ENCODE results near the gene CNNM4. TPM values are rescaled to one million over a fixed set of nuclear protein-coding genes. Genes with fewer than 3 reads are reported as not detected.

The CNNM4 gene
- polyA plus RNA-seq, 2 of the 4 experiments (the other 2 are of a cell fraction) = 8.8 to 11.2 TPM

GRCh38 chr2:96819128-96819875 is 58.6 kb downstream of the CNNM4 start:
- peaks cover 39% of the 10 kb centered on the region for H3K4me1 ChIP-seq
- POLR2A ChIA-PET = no interaction called here
- CTCF ChIA-PET = interaction anchor here (0.9 to 3.7 kb wide), 9 partner anchors 9 to 294 kb away, joined by 3 to 18 read pairs (median 4); partner anchors contain the start of genes ANKRD36 and ANKRD39

GRCh38 chr2:96819876-96820511 is 59.3 kb downstream of the CNNM4 start:
- CTCF ChIA-PET = interaction anchor here (0.9 to 3.7 kb wide), 7 partner anchors 12 to 293 kb away, joined by 3 to 18 read pairs (median 5); partner anchors contain the start of genes ANKRD36 and ANKRD39
- POLR2A ChIA-PET = no interaction called here
- ATAC-seq (no peak), DNase-seq (ENCODE audit: low read depth in 1 of 2, low spot score in 1 of 2) (no peak), FAIRE-seq (no peak)
- TF ChIP-seq SMC3 (IDR thresholded peaks at IDR 0.05) (no peak), RAD21 (conservative IDR thresholded peaks at IDR 0.05 in 1 of 2, IDR thresholded peaks at IDR 0.05 in 1 of 2) (peak in 1 of 2 experiments; percentile 8; a peak in 1 of 5 replicates)
- Histone ChIP-seq H3K4me2 (peak overlapping the region; percentile 81; the same call in 1 of the 3 replicates), H3K4me1 (peaks cover 42% of the 10 kb centered on the region), H3K27ac (no peak overlapping the region), H3K9me3 (no peaks in the 10 kb centered on the region), H3K4me3 (no peak overlapping the region)
- 94% methylated on average over 12 of the region's 12 CpGs for WGBS (ENCODE audit: missing lambda C conversion rate)

More at GRCh38 chr2:96819128-96819875, 58.6 kb downstream of the CNNM4 start:
- no peak for ATAC-seq
- Histone ChIP-seq H3K4me3 (no peak overlapping the region), H3K9me3 (no peaks in the 10 kb centered on the region), H3K4me2 (peak overlapping the region; percentile 81), H3K27ac (no peak overlapping the region; a peak in 1 of 6 replicates)
- WGBS (ENCODE audit: missing lambda C conversion rate) = 71% methylated on average over 8 of the region's 10 CpGs
- FAIRE-seq = no peak
- TF ChIP-seq ZSCAN20 (CRISPR knock-in tag; IDR thresholded peaks at IDR 0.05) = no peak
- peak in 1 of 2 experiments; percentile 37 for DNase-seq (ENCODE audit: low read depth in 1 of 2, low spot score in 1 of 2)

GRCh38 chr2:96821113-96821675 is 60.5 kb downstream of the CNNM4 start:
- no peak overlapping the region for H3K4me3 ChIP-seq
- ATAC-seq (no peak), DNase-seq (ENCODE audit: low read depth in 1 of 2, low spot score in 1 of 2) (no peak), FAIRE-seq (no peak)
- no peak for TF ChIP-seq FOSB (CRISPR knock-in tag; IDR thresholded peaks at IDR 0.05)
- no peak for TF ChIP-seq HDAC2 (IDR thresholded peaks at IDR 0.05)
- no peak for TF ChIP-seq KDM5A (IDR thresholded peaks at IDR 0.05)
- TF ChIP-seq EHMT2 (IDR thresholded peaks at IDR 0.05; ENCODE audit: low read depth) = no peak
- TF ChIP-seq JUNB (IDR thresholded peaks at IDR 0.05) = no peak
- TF ChIP-seq KDM1A (IDR thresholded peaks at IDR 0.05; ENCODE audit: low read depth) = no peak
- no peak for TF ChIP-seq MAZ (IDR thresholded peaks at IDR 0.05; ENCODE audit: borderline replicate concordance, low read depth, low read length)
- no peak for TF ChIP-seq HOXB13 (CRISPR knock-in tag; IDR thresholded peaks at IDR 0.05; ENCODE audit: low read depth)
- TF ChIP-seq CEBPB (IDR thresholded peaks at IDR 0.05) = no peak
- TF ChIP-seq CBX2 (IDR thresholded peaks at IDR 0.05; ENCODE audit: borderline replicate concordance, low read depth) = no peak
- no peak for TF ChIP-seq GATA3 (IDR thresholded peaks at IDR 0.05; ENCODE audit: borderline replicate concordance)
- no peak for TF ChIP-seq ZFP36 (IDR thresholded peaks at IDR 0.05; ENCODE audit: borderline replicate concordance, partially characterized antibody)
- H3K4me2 ChIP-seq = no peak overlapping the region
- no peaks in the 10 kb centered on the region for H3K9me3 ChIP-seq
- H3K4me1 ChIP-seq = peaks cover 38% of the 10 kb centered on the region
- ChIA-PET CTCF (interaction anchor here (1.1 to 3.7 kb wide), 6 partner anchors 10 to 291 kb away, joined by 3 to 18 read pairs (median 5); partner anchors contain the start of gene ANKRD36), POLR2A (no interaction called here)
- WGBS (ENCODE audit: missing lambda C conversion rate) = 88% methylated on average over 11 of the region's 11 CpGs
- H3K27ac ChIP-seq = no peak overlapping the region

- ATAC-seq (no peak), FAIRE-seq (no peak)
- POLR2A ChIA-PET = no interaction called here
These were observed 62.1 kb downstream of the CNNM4 start for GRCh38 chr2:96822786-96823185.

More at GRCh38 chr2:96822786-96823185, 62.1 kb downstream of the CNNM4 start:
- TF ChIP-seq HOXB5 (CRISPR knock-in tag; IDR thresholded peaks at IDR 0.05) = no peak
- no peak for TF ChIP-seq FOXS1 (CRISPR knock-in tag; IDR thresholded peaks at IDR 0.05)
- TF ChIP-seq POLR2AphosphoS2 (conservative IDR thresholded peaks at IDR 0.05; ENCODE audit: low read length) = no peak
- no peak for TF ChIP-seq RAD21 (conservative IDR thresholded peaks at IDR 0.05 in 1 of 2, IDR thresholded peaks at IDR 0.05 in 1 of 2)
- TF ChIP-seq MAZ (IDR thresholded peaks at IDR 0.05; ENCODE audit: borderline replicate concordance, low read depth, low read length) = no peak
- TF ChIP-seq ZSCAN20 (CRISPR knock-in tag; IDR thresholded peaks at IDR 0.05) = no peak
- TF ChIP-seq ELK1 (IDR thresholded peaks at IDR 0.05; ENCODE audit: low read depth, low read length) = no peak
- no peak for TF ChIP-seq MAFK (IDR thresholded peaks at IDR 0.05; ENCODE audit: partially characterized antibody)
- TF ChIP-seq RNF2 (IDR thresholded peaks at IDR 0.05; ENCODE audit: borderline replicate concordance, low read depth) = no peak
- no peak for TF ChIP-seq KDM1A (IDR thresholded peaks at IDR 0.05; ENCODE audit: low read depth)
- TF ChIP-seq EHMT2 (IDR thresholded peaks at IDR 0.05; ENCODE audit: low read depth) = no peak
- TF ChIP-seq RARB (CRISPR knock-in tag; IDR thresholded peaks at IDR 0.05) = no peak
- no peak for TF ChIP-seq JUN (IDR thresholded peaks at IDR 0.05)
- TF ChIP-seq RFX5 (IDR thresholded peaks at IDR 0.05) = no peak
- Histone ChIP-seq H3K27ac (no peak overlapping the region), H3K4me1 (peaks cover 33% of the 10 kb centered on the region), H3K4me3 (no peak overlapping the region), H3K4me2 (no peak overlapping the region), H3K9me3 (no peaks in the 10 kb centered on the region)
- CTCF ChIA-PET = interaction anchor here (1.3 to 6.2 kb wide), 2 partner anchors 6 to 35 kb away, joined by 5 to 24 read pairs; partner anchors contain the start of genes ANKRD39 and CNNM3
- WGBS (ENCODE audit: missing lambda C conversion rate) = 74% methylated on average over 4 of the region's 4 CpGs
- DNase-seq (ENCODE audit: low read depth in 1 of 2, low spot score in 1 of 2) = no peak

Measured in A549 (cell line).